ENCODE data around the gene SLC16A9. TPM values are rescaled to one million over a fixed set of nuclear protein-coding genes. Genes with fewer than 3 reads are reported as not detected.

SLC16A9 gene
- total RNA-seq, 1 donor from 2014 or later: 23.1 TPM

GRCh38 chr10:59678884-59679301 is 30.8 kb downstream of the SLC16A9 start:
- peaks cover 13% of the 10 kb centered on the region for H3K36me3 Mint-ChIP-seq (ENCODE audit: low read depth)
- H3K4me1 Mint-ChIP-seq: no peaks in the 10 kb centered on the region
- DNase-seq (ENCODE audit: low read depth, low spot score): no peak
- H3K27ac Mint-ChIP-seq (ENCODE audit: unreplicated experiment): no peak overlapping the region
- no peaks in the 10 kb centered on the region for H3K27me3 Mint-ChIP-seq (ENCODE audit: low read depth)
- H3K9me3 Mint-ChIP-seq: no peaks in the 10 kb centered on the region
- no peak overlapping the region for H3K4me3 Mint-ChIP-seq
- TF ChIP-seq, protein P1, sequence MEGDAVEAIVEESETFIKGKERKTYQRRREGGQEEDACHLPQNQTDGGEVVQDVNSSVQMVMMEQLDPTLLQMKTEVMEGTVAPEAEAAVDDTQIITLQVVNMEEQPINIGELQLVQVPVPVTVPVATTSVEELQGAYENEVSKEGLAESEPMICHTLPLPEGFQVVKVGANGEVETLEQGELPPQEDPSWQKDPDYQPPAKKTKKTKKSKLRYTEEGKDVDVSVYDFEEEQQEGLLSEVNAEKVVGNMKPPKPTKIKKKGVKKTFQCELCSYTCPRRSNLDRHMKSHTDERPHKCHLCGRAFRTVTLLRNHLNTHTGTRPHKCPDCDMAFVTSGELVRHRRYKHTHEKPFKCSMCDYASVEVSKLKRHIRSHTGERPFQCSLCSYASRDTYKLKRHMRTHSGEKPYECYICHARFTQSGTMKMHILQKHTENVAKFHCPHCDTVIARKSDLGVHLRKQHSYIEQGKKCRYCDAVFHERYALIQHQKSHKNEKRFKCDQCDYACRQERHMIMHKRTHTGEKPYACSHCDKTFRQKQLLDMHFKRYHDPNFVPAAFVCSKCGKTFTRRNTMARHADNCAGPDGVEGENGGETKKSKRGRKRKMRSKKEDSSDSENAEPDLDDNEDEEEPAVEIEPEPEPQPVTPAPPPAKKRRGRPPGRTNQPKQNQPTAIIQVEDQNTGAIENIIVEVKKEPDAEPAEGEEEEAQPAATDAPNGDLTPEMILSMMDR (conservative IDR thresholded peaks at IDR 0.05): no peak

GRCh38 chr10:59677253-59677831 is 32.3 kb downstream of the SLC16A9 start:
- DNase-seq (ENCODE audit: low read depth, low spot score): no peak
- Mint-ChIP-seq H3K27me3 (ENCODE audit: low read depth) (no peaks in the 10 kb centered on the region), H3K27ac (ENCODE audit: unreplicated experiment) (no peak overlapping the region), H3K9me3 (no peaks in the 10 kb centered on the region), H3K36me3 (ENCODE audit: low read depth) (peaks cover 17% of the 10 kb centered on the region), H3K4me1 (no peaks in the 10 kb centered on the region), H3K4me3 (no peak overlapping the region)
- TF ChIP-seq, protein P1 (conservative IDR thresholded peaks at IDR 0.05): no peak

- H3K4me3 Mint-ChIP-seq: no peak overlapping the region
- H3K9me3 Mint-ChIP-seq: no peaks in the 10 kb centered on the region
- no peak overlapping the region for H3K27ac Mint-ChIP-seq (ENCODE audit: unreplicated experiment)
- H3K4me1 Mint-ChIP-seq: no peaks in the 10 kb centered on the region
- DNase-seq (ENCODE audit: low read depth, low spot score): peak; percentile 20
- no peaks in the 10 kb centered on the region for H3K27me3 Mint-ChIP-seq (ENCODE audit: low read depth)
- H3K36me3 Mint-ChIP-seq (ENCODE audit: low read depth): peaks cover 17% of the 10 kb centered on the region
- TF ChIP-seq, protein P1 (conservative IDR thresholded peaks at IDR 0.05): peak; percentile 30
These were observed 33.8 kb downstream of the SLC16A9 start for GRCh38 chr10:59675812-59676211.

GRCh38 chr10:59674215-59674836 is 35.3 kb downstream of the SLC16A9 start:
- no peak for DNase-seq (ENCODE audit: low read depth, low spot score)
- H3K27ac Mint-ChIP-seq (ENCODE audit: unreplicated experiment): no peak overlapping the region
- H3K27me3 Mint-ChIP-seq (ENCODE audit: low read depth): no peaks in the 10 kb centered on the region
- peaks cover 21% of the 10 kb centered on the region for H3K36me3 Mint-ChIP-seq (ENCODE audit: low read depth)
- no peaks in the 10 kb centered on the region for H3K9me3 Mint-ChIP-seq
- no peaks in the 10 kb centered on the region for H3K4me1 Mint-ChIP-seq
- no peak overlapping the region for H3K4me3 Mint-ChIP-seq
- TF ChIP-seq, protein P1 (conservative IDR thresholded peaks at IDR 0.05): no peak

GRCh38 chr10:59672150-59672875 is 37.3 kb downstream of the SLC16A9 start:
- no peaks in the 10 kb centered on the region for H3K4me1 Mint-ChIP-seq
- TF ChIP-seq, protein P1 (conservative IDR thresholded peaks at IDR 0.05): no peak
- peaks cover 25% of the 10 kb centered on the region for H3K36me3 Mint-ChIP-seq (ENCODE audit: low read depth)
- H3K4me3 Mint-ChIP-seq: no peak overlapping the region
- H3K9me3 Mint-ChIP-seq: peaks cover 6% of the 10 kb centered on the region
- H3K27ac Mint-ChIP-seq (ENCODE audit: unreplicated experiment): no peak overlapping the region
- no peak for DNase-seq (ENCODE audit: low read depth, low spot score)
- H3K27me3 Mint-ChIP-seq (ENCODE audit: low read depth): no peaks in the 10 kb centered on the region

Measured in neural crest cell (in vitro differentiated cells).